Cardiac fibroblast (primary cell): ENCODE results near the gene ITGAE.
A peak's percentile ranks its signal among the peaks of the same experiment; 100 is the strongest.

Source experiments
- DNase-seq, 2 donors: peaks; one replicate each; pipeline versions ENCODE4 v3.0.0 to v3.0.0-alpha.2; 2010; ENCODE audit warnings: low read depth in 2 of 2
- H3K4me3 ChIP-seq, 2 donors: replicated peaks in 1 of 2; 1 replicate in 1 of 2; 2 replicates in 1 of 2; pipeline ENCODE4 v1.5.1; 2011; ENCODE audit warnings: low read depth in 2 of 2, low read length in 2 of 2, mild to moderate bottlenecking in 2 of 2, moderate library complexity in 1 of 2
- TF ChIP-seq, protein P1 (sequence below): IDR thresholded peaks from one replicate; pipeline ENCODE4 v1.5.1; 2011; ENCODE audit warnings: low read depth, mild to moderate bottlenecking, low read length, inconsistent platforms

Gene ITGAE, protein sequence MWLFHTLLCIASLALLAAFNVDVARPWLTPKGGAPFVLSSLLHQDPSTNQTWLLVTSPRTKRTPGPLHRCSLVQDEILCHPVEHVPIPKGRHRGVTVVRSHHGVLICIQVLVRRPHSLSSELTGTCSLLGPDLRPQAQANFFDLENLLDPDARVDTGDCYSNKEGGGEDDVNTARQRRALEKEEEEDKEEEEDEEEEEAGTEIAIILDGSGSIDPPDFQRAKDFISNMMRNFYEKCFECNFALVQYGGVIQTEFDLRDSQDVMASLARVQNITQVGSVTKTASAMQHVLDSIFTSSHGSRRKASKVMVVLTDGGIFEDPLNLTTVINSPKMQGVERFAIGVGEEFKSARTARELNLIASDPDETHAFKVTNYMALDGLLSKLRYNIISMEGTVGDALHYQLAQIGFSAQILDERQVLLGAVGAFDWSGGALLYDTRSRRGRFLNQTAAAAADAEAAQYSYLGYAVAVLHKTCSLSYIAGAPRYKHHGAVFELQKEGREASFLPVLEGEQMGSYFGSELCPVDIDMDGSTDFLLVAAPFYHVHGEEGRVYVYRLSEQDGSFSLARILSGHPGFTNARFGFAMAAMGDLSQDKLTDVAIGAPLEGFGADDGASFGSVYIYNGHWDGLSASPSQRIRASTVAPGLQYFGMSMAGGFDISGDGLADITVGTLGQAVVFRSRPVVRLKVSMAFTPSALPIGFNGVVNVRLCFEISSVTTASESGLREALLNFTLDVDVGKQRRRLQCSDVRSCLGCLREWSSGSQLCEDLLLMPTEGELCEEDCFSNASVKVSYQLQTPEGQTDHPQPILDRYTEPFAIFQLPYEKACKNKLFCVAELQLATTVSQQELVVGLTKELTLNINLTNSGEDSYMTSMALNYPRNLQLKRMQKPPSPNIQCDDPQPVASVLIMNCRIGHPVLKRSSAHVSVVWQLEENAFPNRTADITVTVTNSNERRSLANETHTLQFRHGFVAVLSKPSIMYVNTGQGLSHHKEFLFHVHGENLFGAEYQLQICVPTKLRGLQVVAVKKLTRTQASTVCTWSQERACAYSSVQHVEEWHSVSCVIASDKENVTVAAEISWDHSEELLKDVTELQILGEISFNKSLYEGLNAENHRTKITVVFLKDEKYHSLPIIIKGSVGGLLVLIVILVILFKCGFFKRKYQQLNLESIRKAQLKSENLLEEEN

DNA sequence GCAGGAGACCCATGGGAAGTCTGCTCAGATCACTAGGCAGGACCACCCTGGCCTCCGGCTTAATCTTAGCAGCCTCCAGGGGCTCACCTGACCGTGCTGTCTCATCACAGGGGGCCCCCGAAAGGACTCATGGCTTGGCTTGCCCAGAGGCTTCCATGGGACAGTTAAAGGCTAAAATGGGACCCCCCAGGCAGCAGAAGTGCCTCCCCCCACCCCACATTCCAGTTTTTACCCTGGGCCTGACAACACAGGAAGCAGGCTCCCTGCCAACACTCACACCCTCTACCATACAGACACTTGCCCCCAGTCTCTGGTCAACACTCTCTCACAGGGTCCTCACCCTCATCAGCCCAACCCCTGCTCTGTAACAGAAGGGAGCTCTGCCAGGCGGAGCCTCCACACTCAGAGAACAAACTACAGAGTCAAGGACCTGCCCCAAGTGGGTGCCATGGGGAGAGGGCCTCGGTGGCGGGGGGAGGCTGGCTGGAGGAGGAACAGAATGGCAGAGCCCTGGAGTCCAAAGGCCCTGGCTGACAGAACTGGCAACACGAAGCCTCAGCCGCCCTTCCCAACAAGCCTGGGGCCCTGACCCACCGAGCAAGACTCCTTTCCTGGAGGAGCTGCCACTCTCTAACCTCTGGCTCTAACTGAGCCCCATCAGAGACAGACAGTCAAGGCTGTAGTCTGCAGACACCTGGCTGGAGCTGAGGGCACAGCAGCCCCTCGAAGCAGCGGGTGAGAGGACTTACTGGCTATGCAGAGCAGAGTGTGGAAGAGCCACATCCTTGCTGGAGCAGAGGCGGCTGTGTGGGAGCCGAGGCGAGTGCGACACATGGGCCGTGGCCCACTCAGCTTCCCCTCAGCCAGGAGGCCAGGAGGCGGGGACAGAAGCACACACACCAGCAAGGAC lies at the start of gene ITGAE:
TSS of gene ITGAE (minus strand) at position 827 of the 910 bp plus-strand sequence. CDS start at position 783, 44 bp downstream.
- TF ChIP-seq, protein P1, sequence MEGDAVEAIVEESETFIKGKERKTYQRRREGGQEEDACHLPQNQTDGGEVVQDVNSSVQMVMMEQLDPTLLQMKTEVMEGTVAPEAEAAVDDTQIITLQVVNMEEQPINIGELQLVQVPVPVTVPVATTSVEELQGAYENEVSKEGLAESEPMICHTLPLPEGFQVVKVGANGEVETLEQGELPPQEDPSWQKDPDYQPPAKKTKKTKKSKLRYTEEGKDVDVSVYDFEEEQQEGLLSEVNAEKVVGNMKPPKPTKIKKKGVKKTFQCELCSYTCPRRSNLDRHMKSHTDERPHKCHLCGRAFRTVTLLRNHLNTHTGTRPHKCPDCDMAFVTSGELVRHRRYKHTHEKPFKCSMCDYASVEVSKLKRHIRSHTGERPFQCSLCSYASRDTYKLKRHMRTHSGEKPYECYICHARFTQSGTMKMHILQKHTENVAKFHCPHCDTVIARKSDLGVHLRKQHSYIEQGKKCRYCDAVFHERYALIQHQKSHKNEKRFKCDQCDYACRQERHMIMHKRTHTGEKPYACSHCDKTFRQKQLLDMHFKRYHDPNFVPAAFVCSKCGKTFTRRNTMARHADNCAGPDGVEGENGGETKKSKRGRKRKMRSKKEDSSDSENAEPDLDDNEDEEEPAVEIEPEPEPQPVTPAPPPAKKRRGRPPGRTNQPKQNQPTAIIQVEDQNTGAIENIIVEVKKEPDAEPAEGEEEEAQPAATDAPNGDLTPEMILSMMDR = no peak
- no peak for DNase-seq
- H3K4me3 ChIP-seq = no peak within 1 kb of the TSS

DNA sequence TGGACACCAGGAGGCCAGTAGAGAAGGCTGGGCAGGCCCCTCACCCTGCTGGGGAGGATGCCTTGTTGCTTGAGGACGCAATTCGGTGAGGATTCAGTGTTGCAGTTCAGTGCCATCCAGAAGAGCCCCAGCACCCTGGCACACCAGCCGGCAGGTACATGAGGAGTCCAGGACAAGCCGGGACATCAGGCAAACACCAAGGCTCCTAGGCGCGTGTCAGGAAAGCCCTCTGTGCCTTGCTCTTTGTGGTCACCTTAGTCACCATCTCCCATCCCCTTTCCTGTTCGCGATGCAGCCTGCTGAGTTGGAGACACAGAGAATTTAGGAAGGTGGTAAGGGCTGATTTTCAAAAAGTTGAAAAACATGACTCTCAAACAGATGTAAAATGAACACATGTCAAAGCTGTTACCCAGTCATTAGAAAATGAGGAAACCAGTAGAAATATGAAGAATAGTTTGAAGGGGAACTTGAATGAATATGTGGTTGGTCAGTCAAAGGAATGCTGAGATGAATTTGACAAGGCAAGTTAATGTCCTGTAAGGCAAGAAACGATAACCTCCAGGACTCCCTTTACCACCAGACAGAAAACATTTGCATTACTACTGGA lies 47.3 kb upstream of the ITGAE start:
- H3K4me3 ChIP-seq = no peak overlapping the region
- no peak for DNase-seq
- TF ChIP-seq, protein P1 = no peak

DNA sequence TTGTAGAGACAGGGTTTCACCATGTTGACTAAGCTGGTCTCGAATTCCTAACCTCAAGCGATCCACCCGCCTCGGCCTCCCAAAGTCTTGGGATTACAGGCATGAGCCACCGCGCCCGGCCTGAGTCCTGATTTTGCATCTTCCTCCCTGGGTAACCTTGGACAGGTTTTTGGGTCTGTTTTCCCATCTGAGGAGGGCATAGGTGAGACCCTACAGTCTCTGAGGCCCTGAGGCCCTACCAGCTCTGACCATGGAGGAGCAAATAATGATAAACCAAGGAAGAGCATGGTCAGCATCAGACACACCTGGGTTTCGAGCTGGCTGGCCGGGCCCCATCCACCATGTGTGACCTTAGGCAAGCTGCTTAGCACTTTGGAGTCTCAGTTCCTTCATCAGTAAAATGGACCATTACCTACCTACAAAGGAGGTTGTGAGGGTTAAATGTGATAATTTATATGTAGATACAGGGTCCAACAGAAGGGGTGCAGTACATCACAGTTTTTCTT lies 46.2 kb upstream of the ITGAE start:
- TF ChIP-seq, protein P1 = no peak
- H3K4me3 ChIP-seq = no peak overlapping the region

DNA sequence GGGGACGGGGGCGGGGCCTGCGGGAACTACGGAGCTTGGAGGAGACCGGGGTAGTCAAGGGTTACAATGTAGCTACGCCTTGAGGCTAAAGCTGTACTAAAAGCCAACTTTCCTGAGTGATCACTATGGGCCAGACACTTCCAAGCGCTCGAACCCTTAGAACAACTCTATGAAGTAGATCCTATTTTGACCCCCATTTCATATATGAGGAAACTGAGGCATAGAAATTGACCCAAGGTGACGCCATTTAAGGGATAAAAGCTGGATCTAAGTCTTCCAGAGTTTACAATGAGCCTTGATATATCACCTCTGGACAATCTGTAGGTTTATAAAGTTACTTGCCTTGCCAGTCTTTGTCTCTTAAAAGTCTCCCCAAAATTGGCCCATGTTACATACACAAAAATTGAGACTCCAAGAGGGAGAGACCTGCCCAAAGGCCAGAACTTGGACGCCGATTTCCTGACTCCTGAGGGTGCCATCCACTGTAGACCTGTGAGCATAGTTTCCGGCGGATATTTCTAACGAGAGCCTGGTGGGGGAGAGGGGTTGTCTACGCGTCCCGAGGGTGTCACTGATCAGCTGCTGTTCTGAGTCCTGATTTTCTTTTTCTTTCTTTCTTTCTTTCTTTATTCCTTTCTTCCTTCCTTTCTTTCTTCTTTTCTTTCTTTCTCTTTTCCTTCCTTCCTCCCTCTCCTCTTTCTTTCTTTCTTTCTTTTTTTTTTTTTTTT lies 45.6 kb upstream of the ITGAE start:
- no peak overlapping the region for H3K4me3 ChIP-seq
- TF ChIP-seq, protein P1 = no peak
- DNase-seq = no peak

More for the DNA sequence above, 46.2 kb upstream of the ITGAE start:
- no peak for DNase-seq

DNA sequence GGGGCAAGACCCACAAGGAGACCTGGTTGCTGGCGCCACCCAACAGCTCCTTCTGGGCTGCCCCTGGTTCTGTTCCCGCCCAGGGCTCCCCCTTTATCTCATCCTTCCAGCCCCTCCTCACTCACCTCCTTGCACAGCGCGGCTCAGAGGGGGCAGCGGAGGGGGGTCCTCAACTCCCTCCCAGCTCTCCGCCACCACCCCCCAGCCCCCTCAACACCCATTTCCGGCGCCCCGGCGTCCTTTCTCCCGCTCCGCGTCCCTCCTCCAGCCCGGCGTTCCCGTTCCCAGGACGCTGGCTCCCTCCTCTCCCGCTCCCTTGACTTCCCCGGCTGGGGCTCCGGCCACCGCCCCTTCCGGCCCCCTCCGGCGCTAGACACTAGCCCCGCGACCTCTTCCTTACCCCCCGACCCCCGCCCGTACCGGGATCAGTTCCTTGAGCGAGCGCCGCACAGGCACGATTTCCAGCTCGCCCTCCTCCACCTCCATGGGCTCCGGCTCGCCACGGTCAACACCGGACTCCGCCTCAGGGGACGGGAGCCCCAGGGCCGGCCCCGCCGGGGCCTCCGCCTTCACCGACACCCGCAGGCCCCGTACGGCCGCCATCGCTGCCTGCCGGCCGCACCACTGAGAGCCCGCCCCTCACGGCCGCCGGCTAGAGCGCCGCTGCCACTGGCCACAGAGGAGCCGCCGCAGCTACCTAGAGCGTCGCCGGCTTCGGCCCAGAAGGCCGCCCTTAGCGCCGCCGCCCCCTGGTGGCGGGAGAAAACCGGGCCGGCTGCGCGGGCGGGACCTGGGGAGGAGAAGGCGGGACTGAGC lies 44.8 kb upstream of the ITGAE start, which contains the start of gene NCBP3:
TSS of gene NCBP3 (minus strand) at position 626 of the 816 bp plus-strand sequence. CDS start at position 603, 23 bp downstream.
- peak; percentile 93 to 97 for DNase-seq
- H3K4me3 ChIP-seq = peak within 1 kb of the TSS; percentile 92 to 99
- TF ChIP-seq, protein P1 = peak; percentile 68
